ENCODE results near the gene SDS.

SDS gene

DNA sequence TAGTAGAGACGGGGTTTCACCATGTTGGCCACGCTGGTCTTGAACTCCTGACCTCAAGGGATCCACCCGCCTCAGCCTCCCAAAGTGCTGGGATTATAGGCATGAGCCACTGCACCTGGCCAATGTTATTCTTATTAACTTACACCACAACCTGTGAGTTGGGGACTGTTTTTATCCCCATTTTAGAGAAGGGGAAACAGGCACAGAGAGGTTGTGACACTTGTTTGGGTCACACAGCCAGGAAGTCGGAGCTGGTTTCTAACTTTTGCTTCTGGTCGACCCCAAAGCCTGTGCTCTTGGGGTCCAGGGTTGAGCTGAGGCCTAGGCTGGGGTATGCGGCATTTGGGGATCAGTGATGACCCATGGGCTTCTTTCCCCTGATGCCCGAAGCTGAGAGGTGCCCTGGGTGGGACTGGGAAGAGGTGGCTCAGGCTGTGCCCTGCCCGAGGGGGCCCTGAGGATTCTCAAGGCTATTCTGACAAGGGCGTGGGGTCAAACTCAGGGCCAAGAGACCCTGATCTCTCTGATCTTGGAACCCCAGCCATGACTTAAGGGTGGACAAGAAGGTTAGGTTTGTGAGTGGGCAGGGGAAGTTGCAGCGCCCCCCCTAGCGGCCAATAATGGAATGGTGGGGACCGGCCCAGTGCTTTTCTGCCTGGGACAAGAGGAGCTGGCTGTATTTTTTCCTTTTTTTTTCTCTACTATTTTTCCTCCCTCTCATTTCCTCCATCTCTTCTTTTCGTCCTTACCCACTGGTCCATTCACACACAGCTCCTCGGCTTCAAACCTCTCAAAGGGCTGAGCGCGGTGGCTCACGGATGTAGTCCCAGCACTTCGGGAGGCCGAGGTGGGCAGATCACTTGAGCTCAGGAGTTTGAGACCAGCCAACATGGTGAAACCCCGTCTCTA lies 21.5 kb upstream of the SDS start:
- peak; percentile 38 for DNase-seq

DNA sequence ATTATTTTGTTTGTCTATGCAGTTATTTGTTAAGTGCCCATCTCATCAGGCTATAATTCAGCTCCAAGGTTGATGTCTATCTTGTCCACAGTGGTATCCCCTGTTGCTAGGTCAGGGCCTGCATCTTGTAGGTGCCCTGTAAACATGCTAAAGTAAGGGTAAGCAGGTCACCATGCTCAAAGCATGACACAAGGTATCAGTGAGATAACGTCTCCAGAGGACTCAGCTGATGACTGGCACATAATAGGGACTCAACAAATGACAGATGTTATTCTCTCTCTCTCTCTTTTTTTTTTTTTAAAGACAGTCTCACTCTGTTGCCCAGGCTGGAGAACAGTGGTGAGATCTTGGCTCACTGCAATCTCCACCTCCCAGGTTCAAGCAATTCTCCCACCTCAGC lies 20.8 kb upstream of the SDS start:
- DNase-seq: no peak

DNA sequence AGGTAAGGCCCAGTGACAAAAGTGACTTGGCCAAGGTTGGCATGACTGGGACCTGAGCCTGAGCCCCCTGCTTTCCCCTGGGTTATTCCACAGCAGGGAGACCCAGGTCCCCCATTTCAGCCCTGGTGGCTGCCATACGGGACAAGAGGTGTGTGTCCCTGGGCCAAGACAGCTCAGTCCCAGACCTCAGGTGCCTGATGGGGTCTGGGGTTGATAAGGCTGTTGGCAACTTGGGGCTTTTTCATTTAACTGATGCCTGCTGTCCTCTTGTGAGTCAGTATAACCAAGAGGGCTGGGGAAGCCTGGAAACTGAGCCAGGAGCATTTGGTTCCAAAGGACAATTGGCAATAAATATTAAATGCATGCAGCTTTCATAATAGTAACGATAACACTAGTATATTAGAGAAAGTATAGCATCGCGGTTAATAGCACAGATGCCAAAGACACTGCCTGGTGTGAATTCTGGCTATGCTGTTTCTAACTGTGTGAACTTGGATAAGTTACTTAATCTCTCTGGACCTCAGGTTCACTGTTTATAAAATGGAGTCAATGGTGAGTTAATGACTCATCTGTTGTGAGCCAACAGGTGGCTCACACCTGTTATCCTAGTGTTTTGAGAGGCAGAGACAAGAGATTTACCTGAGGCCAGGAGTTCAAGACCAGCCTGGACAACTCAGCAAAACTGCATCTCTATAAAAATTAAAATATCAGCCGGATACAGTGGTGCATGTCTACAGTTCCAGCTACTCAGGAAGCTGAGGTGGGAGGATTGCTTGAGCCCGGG lies 19.4 kb upstream of the SDS start:
- DNase-seq: no peak

DNA sequence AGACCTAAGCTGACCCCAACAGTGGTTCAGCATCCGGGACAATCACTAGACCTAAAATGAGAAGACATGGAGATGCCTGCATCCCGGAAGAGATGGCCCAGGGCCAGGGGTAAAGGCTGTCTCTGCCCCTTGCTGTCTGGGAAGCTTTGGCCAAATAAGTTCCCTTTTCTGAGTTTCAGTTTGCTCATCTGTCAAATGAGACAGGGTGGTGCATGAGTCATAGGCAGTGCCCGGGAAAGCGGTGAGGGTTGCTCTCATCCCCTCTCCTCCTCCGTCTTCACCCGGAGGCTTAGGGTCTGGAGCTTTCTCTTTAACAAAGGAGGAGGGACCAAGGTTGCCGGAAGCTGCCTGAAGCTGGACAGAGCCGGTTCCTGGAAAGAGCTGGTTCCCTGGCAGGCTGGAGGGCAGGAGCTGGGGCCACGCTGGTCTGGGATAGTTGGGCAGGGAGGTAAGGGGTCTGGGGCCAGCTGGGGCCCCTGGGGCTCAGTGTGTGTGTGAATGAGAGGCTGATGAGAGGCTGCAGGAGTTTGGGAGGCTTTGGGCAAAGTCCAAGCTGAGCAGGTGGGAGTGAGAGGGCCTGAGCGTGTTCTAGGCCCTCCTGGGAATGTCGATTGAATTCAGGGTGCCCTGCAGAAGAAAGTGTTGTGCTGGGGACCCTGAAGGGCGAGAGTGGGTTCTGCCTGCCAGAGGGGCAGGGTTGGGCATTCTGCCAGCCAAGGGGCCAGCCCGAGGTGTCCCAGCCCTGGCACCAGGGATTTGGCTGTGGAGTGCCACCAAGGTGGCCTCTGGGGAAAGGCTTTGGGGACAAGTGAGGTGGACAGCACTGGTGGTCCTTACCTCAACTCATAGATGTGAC lies 18.6 kb upstream of the SDS start, which contains the start of gene SDSL:
Gene SDSL, plus strand, starts transcription at position 351 of the 856 bp plus-strand sequence. CDS start 5,603 bp downstream, outside the sequence.
- DNase-seq: no peak

DNA sequence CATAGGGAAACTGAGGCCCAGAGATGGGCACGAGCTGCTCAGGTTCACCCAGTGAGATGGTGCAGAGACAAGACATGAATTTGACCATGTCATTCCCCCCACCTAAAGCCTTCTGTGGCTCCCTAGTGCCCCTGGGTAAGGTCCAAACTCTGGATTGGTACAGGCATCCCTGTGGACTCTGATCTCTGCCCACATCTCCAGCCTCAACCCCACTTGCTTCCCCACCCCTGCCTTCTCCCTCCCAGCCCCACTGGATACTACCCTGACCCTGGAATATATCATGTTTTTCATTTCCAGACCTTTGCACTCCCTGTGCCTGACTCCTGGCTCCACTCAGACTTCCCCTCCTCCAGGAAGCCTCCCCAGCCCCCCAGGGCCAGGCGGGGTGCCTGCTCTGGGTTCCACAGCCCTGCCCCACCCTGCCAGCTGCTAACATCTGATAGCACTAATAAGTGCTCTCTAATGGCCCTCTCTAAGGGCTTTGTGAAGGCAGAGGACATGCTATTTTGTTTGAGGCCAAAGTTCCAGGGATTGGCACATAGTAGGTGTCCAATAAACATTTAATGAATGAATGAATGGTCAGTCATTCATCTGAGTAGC lies 17.4 kb upstream of the SDS start:
- no peak for DNase-seq

DNA sequence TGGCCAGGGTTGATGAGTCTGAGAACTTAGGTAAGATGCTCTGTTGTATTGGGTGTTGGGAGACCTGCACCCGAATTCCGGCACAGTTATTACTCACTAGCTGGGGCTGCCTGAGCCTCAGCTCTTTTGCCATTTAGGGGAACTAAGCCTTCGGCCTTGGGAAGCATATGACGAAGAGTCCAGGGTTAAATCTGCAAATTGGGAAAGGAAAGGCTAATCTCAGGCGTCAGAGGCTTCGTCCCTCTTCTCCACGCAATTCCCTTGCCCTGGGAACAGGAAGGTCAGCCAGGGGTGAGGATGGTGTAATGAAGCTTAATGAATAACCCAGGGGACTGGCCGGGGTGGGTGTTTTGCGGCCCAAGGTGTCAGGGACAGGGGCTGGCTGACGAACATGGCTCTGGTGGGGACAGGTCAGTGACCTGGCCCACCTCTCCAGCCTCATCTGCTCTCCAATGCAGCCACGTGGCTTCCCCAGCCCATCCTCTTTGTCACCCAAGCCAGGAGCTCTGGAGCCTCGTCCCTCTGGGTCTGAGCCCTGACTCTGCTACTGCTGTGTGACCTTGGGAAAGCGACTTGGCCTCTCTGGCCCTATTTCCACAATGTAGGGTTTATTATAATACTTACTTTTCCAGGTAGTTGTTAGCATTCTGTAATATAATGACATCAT lies 14.7 kb upstream of the SDS start:
- DNase-seq: no peak

DNA sequence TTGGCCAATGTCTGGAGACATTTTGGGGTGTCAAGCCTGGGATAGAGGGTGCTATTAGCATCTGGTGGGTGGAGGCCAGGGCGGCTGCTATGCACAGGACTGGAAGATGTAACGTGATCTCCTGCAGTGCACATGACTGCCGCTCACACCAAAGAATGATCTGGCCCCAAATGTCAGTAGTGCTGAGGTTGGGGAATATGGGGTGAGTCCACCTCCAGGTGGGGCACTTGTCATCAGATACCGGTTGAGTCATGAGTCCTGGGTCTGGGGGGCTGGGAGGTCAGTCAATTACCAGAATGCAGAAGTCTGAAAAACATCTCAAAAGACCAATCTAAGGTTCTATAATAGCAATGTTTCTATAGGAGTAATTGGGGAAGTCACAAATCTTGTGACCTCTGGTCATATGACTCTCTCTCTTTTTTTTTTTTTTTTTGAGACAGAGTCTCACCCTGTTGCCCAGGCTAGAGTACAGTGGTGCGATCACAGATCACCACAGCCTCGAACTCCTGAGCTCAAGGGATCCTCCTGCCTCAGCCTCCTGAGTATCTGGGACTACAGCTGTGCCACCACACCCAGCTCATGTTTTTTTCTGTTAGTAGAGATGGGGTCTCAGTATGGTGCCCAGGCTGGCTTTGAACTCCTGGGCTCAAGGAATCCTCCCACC lies 12.5 kb upstream of the SDS start:
- DNase-seq: no peak

DNA sequence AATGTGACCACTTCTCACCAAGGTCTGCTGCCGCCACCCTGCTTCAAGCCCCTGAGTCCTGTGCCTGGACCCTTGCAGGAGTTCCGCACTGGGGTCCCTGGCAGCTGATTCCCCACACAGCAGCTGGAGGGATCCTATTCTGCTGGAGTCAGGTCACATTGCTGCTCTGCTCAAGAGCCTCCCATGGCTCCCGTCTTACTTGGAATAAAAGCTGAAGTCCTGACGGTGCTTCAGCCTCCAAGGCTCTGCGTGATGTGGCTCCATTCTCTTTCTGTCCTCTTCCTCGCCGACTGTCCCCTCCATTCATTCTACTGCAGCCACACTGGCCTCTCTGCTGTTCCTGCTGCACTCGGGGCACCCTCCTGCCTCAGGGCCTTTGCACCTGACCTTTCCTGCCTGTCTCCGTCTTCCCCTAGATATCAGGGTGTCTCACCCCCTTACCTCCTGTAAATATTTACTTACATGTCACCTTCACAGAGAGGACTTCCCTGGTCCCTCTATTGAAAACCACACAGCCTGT lies 10.9 kb upstream of the SDS start:
- no peak for DNase-seq

DNA sequence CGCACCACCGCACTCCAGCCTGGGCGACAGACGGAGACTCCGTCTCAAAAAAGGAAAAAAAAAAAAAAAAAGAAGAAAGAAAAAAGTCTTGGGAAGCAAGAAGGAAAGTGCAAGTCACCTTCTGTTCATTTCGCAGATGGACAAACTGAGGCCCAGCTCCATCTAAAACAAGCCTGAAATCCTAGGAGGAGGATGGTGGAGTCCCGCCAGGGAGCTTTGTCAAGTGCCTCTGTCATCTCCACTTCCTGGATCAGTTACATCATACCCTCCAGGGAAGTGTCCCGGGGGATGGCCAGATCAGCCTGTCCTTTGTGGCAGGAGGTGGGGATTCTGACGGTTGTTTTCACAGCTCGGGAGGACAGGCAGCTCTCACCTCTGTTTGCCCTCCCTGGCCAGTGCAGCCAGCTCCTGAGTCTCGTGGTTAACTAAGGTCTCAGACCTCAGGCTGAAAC lies 9.8 kb upstream of the SDS start:
- no peak for DNase-seq

DNA sequence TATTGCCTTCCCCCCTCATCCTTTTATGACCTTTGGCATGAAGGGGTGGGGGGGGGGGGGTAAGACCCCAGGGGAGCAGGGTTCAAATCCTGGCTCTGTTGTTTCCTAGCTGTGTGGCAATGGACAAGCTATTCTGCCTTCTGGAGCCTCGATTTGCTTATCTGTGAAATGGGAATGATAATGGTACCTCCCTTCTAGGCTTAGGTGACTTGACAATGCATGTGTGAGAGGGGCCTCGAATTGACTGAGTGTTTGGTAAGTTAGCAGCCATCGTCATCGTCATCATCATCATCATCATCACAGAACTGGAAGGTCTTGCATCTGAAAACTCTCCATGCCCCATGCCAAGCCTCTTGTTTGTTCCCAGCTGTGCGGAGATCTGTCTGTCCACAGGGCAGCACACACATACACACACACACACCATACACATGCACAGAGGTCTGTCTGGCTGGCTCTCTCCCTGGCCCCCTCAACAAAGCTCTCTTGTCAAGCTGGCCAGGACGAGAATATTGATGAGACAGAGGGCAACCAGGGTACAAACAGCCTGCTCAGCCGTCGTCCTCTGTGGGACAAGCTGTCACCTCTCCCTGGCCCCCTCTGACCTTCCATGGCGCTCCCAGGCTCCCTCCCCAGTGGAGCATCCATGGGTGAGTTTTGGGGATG lies 5.9 kb upstream of the SDS start:
- DNase-seq: no peak

DNA sequence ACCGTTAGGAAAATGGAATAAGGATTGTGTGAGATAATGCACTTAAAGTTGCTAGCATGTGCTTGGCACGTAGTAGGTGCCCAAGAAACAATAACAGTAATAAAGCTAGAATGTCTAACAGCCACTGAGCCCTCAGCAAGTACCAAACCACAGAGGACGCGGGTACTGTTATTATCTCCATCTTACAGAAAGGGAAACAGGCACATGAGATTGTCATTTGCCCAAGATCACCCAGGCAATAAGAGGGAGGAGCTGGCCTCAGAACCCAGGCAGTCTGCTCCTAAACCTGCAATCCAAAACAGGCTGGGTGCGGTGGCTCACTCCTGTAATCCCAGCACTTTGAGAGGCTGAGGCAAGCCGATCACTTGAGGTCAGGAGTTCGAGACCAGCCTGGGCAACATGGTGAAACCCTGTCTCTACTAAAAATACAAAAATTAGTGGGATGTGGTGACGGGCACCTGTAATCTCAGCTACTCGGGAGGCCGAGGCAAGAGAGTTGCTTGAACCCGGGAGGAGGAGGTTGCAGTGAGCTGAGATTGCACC lies 5.1 kb upstream of the SDS start:
- DNase-seq: no peak

DNA sequence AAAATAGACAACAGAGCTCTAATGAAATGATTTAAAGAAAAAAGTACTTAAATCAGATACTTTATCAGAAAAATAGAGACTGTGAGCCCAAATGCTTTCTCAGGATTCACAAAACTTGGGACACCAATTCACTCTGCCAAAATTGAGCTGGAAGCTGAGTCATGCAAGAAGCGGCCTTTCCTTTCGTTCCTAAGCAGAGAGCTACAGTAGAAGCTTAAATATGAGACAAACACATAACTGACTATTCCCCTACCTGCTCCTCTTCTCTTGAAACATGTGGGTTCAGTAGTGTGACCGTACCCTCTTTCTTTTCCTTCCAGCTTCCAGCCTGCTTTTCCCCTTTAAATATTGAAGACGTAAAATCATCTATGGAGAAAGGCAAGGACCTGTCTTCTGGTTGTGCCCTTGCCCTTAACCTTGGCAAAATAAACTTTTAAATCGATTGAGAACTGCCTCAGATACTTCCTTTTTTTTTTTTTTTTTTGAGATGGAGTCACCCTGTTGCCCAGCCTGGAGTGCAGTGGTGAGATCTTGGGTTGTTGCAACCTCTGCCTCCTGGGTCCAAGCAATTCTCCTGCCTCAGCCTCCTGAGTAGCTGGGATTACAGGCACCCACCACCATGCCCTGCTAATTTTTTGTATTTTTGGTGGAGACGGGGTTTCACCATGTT lies 4.4 kb upstream of the SDS start:
- DNase-seq: no peak

DNA sequence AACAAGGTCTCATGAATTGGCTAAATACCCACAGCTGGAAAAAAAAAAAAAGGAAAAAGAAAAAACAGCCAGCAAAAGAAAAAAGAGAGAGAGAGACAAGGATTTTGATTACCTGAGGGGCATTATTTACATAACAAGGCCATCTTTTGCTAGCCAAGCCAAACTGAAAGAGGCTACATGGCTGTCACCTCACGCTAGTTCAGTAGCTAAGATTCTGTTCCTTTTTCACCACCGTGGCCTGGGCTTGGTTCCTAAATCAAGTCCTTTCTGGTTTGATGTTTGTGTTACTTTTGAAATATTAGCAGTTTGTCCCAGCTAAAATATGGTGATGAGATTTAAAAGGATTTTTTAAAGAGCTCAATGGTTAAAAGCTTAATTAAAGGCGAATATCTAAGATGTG lies 2.0 kb upstream of the SDS start:
- DNase-seq: no peak

DNA sequence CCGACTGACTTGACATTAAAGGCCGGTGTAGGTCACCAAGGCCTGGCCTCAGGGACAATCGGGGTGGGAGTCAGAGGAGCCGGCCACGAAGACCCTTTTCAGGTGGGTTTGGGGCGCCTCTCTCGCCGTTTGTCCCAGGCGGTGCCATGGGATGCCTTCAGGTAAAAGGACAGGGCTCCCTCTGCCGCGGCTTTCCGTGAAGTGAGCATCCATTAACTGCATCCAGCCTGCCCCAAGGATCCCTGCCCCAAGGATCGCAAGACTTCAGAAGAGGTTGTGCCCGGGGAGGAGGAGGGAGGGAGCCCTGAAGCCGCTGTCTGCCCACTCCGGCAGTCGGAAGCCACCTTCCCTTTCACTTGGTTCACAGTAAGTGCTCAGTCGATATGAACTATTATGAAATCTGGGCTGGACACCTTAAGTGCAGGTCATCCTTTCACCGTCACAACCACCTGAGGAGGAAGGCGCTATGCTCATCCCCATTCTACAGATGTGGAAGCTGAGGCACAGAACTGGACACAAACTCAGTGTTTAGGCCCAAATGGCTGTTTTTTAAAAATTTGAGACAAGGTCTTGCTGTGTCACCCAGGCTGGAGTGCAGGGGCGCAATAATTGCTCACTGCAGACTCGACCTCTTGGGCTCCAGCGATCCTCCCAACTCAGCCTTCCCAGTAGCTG lies 964 bp downstream of the SDS start:
- no peak for DNase-seq

DNA sequence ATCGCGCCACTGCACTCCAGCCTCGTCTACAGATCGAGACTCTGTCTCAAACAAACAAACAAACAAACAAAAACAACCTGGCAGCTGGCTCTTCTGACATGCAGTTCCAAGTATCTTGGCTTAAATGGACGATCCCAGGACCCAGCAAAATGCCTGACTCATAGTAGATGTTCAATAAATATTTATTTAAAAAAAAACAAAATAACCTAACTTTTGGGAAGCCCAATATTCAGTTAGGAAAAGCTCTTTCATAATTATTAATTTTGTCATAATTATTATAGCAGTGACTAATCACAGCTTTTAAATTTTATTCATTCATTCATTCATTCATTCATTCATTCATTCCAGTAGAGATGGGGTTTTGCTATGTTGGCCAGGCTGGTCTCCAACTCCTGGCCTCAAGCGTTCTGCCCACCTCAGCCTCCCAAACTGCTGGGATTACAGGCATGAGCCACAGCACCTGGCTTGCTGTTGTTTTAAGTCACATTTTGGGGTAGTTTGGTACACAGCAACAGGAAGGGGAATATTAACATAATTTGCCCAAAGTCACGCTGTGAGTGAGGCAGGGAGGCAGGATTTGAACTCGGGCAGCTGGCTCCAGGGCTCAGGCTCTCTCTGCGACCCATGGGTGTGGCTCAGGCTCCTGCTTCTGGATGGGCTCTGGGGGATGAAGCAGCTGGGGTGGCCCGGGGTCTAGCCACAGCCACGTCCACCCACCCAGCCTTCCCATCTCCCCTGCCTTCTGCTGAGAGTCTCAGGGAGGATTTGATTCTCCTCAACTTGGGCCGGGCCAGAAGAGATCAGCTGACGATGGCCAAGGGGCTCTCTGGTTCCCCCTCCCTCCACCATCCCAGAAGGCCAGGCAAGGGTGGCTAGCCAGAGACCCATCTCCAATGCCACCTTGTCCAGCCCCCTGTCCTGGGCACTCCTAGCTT lies 2.4 kb downstream of the SDS start:
- no peak for DNase-seq

DNA sequence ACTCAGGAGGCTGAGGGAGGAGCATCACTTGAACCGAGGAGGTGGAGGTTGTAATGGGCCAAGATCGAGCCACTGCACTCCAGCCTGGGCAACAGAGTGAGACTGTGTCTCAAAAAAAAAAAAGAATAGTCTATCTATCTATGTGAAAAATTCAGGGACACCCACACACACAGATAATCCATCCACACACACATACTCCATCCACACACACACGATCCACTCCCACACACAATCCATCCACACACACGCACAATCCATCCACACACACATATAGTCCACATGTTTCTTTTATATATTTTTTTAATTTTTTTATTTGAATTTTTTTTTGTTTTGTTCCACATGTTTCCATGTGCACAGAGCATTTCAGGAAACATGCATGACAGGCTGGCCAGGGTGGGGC lies 3.3 kb downstream of the SDS start:
- no peak for DNase-seq

DNA sequence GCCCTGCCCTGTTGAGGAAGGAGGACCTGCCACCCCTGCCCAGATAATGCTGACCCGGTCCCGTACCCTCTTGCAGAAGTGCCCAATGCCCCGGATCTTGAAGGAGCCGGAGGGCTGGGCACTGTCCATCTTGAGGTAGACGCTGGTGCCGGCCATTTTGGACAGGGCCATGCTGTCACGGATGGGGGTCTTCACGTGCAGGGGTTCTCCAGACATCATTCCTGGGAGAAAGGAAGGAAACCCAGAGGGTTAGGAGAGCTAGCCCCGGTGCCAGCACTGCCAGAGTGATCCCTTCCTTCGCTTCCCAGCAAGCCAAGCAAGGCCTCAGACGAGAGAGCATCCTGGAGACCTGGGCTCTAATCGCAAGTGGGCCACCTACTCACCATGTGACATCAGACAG lies 4.2 kb downstream of the SDS start:
- DNase-seq: no peak

Measured in activated T-cell treated with anti-CD3 and anti-CD28 coated beads for 4 hours (primary cell).